NCI-H2029 treated with DMSO at 0.1 percent for 48 hours (cell line): ENCODE results near the gene RUNX1.
"Not testable (repeated sequence)": the region's sequence is repeated elsewhere in the genome, so short reads cannot be mapped to it uniquely, and the experiment has no call there.

Experiments
- DNase-seq: peaks from one replicate; lab custom pipeline; 2025; lab: John Stamatoyannopoulos, UW

The RUNX1 gene

GRCh38 chr21:34969423-34970166 is 79.5 kb downstream of the RUNX1 start:
- DNase-seq: no peak

DNA sequence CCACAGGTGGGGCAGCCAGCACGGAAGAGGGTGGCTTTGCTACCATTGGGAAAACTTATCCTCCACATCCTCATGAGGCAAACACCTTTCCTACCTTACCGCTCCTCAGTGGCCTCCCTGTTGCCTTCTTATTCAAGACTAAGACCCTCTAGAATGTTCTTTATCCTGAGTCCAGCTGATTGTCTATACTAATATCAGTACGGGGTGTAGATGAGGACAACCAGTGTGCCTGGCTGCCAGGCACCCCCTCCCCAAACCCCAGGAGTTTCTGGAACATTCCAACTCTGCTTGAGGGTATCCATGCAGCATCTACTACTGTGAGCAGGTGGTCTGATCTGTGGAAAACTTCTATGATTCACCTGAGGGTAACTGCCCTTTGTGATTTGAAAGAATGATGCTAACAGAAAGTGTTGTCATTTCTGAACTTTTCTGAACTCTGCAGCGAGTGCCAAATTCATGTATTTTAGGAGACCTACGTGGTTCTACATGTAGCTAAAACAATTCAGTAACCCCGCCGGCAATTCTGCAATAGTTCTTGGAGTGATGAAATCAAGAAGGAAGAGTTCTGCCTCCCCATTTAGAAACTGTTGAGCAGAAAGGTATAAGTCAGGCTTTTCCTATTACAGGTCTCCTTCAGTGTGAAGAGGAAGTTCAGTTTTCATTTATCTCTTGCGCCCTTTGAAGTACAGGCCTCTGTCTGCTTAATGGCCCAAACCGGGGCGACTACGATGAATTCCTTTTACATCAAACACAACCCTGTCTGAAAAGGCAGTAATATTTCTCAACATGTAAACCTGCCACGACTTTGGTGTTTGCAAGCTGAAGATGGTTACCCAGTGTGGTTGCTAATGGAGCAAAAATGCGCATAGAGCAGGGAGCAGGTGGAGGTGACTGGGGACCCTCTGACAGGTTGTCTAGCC is 80.4 kb downstream of the RUNX1 start:
- no peak for DNase-seq

GRCh38 chr21:34967509-34968289 is 81.4 kb downstream of the RUNX1 start:
- no peak for DNase-seq

DNA sequence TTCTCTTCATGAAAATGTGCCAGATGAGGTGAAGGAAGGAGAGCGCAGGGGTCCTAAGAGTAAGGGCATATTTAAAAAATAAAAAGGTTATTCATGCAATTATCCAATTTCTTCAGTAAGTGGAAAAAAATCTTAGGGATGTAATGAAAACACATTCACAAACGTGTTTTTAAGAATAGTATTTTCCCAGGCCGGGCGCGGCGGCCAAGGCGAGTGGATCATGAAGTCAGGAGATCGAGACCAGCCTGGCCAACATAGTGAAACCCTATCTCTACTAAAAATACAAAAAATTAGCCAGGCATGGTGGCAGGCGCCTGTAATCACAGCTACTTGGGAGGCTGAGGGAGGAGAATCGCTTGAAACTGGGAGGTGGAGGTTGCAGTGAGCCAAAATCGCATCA is 82.2 kb downstream of the RUNX1 start:
- not testable (repeated sequence) for DNase-seq

DNA sequence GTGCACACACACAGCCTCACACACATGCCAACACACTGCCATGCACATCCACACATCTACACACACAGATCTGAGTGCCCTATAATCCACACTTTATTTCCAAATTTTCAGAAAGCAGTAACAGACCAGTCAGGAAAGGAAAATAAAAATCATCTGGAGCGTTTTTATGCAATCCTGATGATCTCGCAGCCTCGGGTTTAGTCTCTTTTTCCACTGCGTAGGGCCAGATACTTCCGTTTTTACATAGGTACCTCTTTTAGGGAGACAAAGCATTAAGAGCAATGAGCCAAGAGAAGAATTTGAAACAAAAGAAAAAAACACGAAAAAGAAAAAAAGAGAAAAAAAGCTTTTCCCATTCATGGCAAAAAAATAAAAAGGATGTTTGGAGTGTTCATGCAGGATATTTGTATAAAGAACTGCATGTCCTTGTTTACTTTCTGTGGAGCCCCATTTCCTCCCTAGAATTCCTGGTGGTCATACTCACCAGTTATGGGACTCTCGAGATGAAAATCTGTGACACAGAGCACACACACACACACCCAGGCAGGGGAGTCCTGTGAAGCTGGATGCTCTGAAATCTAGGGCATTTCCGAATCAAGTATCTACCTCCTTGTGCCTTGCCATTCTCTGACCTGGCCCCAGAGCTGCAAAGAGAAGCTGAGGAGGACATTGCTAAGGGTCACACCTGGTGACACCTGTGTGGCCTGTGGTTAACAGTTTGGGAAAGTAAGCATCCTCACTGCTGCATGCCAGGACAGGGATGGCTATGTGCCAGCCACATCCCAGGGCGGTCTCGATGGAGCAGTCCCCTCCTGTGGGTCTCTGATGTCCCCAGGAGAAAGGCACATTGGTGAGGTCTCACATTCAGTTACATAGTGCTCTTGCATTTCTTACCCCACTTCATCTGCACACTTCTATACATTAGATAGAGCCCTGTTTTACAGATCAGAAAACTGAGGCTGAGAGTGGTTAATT is 83.6 kb downstream of the RUNX1 start:
- no peak for DNase-seq

DNA sequence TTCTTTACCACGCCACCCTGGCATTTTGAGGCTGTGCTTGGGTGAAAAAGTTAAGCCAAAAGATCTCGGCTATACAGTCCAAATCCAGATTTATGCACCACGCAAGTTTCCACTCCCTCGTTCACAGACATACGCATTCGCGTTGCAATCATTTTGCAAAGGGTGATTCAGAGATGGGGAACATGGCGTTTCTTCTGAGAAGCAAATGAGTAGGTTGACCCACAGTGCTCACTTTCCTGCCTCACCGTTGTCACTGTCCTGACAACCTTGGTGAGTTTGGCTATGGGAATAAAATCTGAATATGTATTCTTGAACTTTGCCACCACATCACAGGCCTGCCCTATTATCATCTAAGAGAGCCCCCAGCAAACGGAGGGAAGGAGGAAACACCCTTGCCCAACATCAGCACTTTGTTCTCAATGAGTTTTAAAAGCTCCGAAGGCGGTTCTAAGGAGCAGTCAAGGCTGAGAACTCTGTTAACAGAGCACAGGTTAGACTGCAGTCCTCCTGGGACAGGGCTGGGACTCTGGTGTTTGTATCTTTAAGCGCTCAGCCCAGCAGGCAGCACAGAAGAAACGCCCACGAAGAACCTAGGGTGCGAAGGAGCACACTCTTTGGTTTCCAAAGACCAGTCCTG is 86.4 kb downstream of the RUNX1 start:
- DNase-seq: no peak

- no peak for DNase-seq
These were observed 87.0 kb downstream of the RUNX1 start for GRCh38 chr21:34962136-34962535.

GRCh38 chr21:34960687-34961086 is 88.4 kb downstream of the RUNX1 start:
- no peak for DNase-seq

GRCh38 chr21:34959607-34960006 is 89.5 kb downstream of the RUNX1 start:
- no peak for DNase-seq

- no peak for DNase-seq
These were observed 91.1 kb downstream of the RUNX1 start for GRCh38 chr21:34958040-34958439.

DNA sequence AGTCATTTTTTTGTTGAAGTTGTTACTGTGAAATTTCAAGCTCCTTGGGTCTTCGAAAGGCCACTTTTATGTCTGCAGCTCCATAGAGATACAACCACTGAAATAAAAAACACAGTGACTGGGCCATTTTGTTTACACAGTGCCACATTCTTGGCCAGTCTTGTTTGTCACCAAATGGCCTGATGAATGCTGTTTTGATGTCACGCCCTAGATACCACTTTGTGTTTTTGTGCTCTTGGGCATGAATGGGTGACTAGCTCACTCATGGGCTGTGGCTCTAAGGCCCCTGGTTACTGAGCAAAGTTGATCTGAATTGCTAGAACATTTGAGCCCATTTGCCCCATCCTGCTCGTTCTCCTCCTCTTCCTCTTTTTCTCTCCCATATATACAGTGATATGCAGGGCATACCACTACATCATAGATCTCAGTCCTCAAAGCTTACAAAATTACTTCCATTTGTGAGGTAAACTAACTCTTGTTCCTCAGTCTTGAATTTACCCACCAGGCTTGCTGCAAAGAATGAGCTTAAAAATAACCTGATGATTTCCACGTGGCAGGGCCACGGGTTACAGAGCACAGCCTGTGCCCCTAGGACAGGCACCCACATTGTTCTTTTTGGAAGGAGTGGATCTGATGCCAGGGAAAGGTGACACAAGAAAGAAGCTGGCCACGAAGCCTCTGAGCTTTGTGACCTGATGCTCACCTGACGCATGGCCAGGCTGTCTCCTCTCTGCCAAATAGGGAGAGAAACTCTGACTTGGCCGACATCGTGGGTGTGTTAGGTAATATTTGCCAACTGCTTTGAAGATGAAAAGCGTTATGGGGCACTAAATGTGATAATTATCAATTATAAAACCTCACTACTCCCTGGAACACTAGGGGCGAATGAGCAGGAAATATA is 92.4 kb downstream of the RUNX1 start:
- no peak for DNase-seq

- DNase-seq: no peak
These were observed 95.2 kb downstream of the RUNX1 start for GRCh38 chr21:34953950-34954349.

GRCh38 chr21:34952701-34953100 is 96.4 kb downstream of the RUNX1 start:
- peak; percentile 14 for DNase-seq

DNA sequence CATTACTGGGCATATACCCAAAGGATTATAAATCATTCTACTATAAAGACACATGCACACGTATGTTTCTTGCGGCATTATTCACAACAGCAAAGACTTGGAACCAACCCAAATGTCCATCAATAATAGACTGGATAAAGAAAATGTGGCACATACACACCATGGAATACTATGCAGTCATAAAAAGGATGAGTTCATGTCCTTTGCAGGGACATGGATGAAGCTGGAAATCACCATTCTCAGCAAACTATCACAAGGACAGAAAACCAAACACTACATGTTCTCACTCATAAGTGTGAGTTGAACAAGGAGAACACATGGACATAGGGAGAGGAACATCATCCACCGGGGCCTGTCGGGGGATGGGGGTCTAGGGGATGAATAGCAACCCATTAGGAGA is 97.2 kb downstream of the RUNX1 start:
- DNase-seq: not testable (repeated sequence)

DNA sequence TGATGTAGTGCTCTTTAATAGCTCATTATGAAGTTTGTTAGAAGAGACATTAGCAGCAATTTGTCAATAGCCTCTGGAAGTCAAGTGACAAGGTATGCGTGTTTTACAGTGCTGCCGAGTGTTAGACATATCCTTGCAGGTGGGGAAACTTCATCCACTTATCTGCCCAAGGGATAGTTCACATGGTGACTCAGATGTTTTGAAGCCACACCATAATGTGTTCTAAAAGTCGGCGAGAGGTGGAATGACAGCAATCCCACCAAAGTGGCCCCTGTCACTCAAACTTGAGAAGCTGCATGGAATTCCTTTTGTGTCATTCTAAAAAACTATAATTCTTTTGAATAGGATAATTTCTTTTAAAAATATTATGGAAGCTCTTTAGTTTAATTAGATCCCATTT is 98.1 kb downstream of the RUNX1 start:
- no peak for DNase-seq

- no peak for DNase-seq
These were observed 99.6 kb downstream of the RUNX1 start for GRCh38 chr21:34949499-34949898.

- no peak for DNase-seq
These were observed 100.1 kb downstream of the RUNX1 start for GRCh38 chr21:34949030-34949429.

DNA sequence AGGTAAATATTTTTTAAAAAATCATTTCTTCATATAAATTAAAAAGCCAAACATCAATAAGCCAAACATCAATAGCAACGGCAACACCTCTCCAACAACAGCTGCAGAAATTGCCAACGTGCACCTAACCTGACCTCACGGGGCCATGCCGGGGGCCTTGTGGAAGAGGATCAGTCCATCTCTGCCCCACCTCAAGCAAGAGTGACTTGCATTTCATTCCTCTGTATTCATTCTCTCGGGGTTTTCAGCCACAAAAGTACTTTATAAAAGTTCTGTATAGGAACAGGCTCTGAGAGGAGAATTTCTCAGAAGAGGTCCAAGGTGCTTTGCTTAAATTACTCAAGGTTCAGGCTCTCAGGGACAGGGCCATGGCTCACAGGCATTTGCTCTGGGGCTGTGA is 100.9 kb downstream of the RUNX1 start:
- no peak for DNase-seq

GRCh38 chr21:34946916-34947534 is 102.1 kb downstream of the RUNX1 start:
- no peak for DNase-seq
